Right lobe of liver (tissue), 6 donors: ENCODE data around the gene A2ML1. TPM values are rescaled to one million over a fixed set of nuclear protein-coding genes. Genes with fewer than 3 reads are reported as not detected.

Source experiments
- ATAC-seq, 4 donors: fragments of 200-7000 bp; cut with Tn5 transposase; one replicate each; pipeline ENCODE4 v1.9.1; 2020; ENCODE audit warnings: mild to moderate bottlenecking in 4 of 4, moderate library complexity in 4 of 4
- DNase-seq, 3 donors: peaks; one replicate each; pipeline ENCODE4 v3.0.0-alpha.2; 2020
- H3K27ac ChIP-seq, 3 donors: fragments of 200-600 bp; one replicate each; pipeline ENCODE4 v1.8.0; 2022
- H3K27me3 ChIP-seq, 2 donors: fragments of 200-600 bp; one replicate each; pipeline ENCODE4 v1.8.0; 2022
- H3K36me3 ChIP-seq, 4 donors: fragments of 200-600 bp; sonication (generic) in 1 of 4; one replicate each; pipeline versions ENCODE4 v1.5.1 to v1.8.0; 2017 to 2022; ENCODE audit warnings: control low read depth in 1 of 4
- H3K4me1 ChIP-seq, 4 donors: fragments of 200-600 bp; sonication (generic) in 1 of 4; one replicate each; pipeline versions ENCODE4 v1.5.1 to v1.8.0; 2017 to 2022; ENCODE audit warnings: control low read depth in 1 of 4
- H3K4me3 ChIP-seq, 3 donors: fragments of 200-600 bp; one replicate each; pipeline ENCODE4 v1.8.0; 2022
- H3K9me3 ChIP-seq, 4 donors: fragments of 200-600 bp; sonication (generic) in 1 of 4; one replicate each; pipeline versions ENCODE4 v1.5.1 to v1.8.0; 2017 to 2022; ENCODE audit warnings: control low read depth in 1 of 4
- POLR2A ChIP-seq: fragments of 450-650 bp; IDR thresholded peaks from one replicate; pipeline ENCODE4 v1.6.1; 2017; ENCODE audit warnings: antibody characterized with exemption, mild to moderate bottlenecking
- WGBS: methylation state at CpG from one replicate; pipeline ENCODE4 v1.1.6; 2018; ENCODE audit warnings: low coverage, low lambda C conversion rate; ENCODE audit not compliant: insufficient coverage; ENCODE audit errors: missing lambda C conversion rate; 5-methylcytosine and 5-hydroxymethylcytosine counted together
- intact Hi-C, 2 donors: fragments of 100-400 bp; cut with DNase I; formaldehyde crosslinking; loops; one replicate each; pipeline versions ENCODE4 v1.11.2 to v1.14.1; 2022
- long read RNA-seq: library from polyadenylated mRNA; unstranded; transcript quantifications from one replicate; pipeline ENCODE4 v2.0.0, GENCODE V29; 2019
- total RNA-seq, 6 experiments: library from RNA; depleted of rRNA in 2 of 6; stranded (reverse); fragments of >200 nt in 2 of 6; fragmentation: NEBNext Ultra II Directional in 3 of 6; extraction: Animal tissue kit (Norgen Biotek cat#: 25700) in 3 of 6; gene quantifications; one replicate each; pipeline versions ENCODE4 v1.1.0 to v1.2.4, GENCODE V29; 2016 to 2023
- TF ChIP-seq, protein P1 (sequence below), 4 donors: fragments of 200-600 bp in 3 of 4; fragments of 450-650 bp in 1 of 4; IDR thresholded peaks; one replicate each; pipeline versions ENCODE4 v1.5.1 to v1.8.0; 2016 to 2022; ENCODE audit warnings: antibody characterized with exemption in 4 of 4, mild to moderate bottlenecking in 2 of 4
- donor health status: DM: no; HTN: yes; CAD: no.
- donor health status: DM: no; HTN: no; CAD: no.
- donor health status: DM: no; HTN: no; CAD: no.
- donor health status: DM: no; HTN: yes; CAD: no.
- donor health status: DM: no; HTN: yes; CAD: no.

Gene A2ML1
- total RNA-seq: under 1 TPM in 1 of 6 experiments, not detected in 5; 0.07 TPM
- long read RNA-seq: 0 reads

DNA sequence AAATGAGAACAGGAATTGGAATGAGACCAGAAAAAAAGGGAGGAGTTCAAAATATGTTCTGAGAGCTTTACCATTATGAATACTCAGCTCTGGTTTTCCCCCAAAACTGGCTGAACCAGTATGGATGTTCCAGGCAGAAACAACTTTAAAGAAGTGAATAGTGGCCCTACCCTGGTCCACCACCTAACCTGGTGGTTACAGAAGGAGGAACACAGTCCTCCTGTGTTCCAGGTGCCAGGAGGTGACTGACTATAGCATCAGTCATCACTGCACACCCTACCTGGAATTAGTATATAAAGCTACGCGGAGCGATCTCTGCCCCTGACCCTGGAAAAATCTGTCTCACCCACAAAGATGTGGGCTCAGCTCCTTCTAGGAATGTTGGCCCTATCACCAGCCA is at the start of gene A2ML1:
TSS of gene A2ML1 (plus strand) at position 324 of the 400 bp plus-strand sequence. CDS start at position 355, 31 bp downstream.
- no peak for ATAC-seq
- no peak for TF ChIP-seq POLR2A
- TF ChIP-seq, protein P1, sequence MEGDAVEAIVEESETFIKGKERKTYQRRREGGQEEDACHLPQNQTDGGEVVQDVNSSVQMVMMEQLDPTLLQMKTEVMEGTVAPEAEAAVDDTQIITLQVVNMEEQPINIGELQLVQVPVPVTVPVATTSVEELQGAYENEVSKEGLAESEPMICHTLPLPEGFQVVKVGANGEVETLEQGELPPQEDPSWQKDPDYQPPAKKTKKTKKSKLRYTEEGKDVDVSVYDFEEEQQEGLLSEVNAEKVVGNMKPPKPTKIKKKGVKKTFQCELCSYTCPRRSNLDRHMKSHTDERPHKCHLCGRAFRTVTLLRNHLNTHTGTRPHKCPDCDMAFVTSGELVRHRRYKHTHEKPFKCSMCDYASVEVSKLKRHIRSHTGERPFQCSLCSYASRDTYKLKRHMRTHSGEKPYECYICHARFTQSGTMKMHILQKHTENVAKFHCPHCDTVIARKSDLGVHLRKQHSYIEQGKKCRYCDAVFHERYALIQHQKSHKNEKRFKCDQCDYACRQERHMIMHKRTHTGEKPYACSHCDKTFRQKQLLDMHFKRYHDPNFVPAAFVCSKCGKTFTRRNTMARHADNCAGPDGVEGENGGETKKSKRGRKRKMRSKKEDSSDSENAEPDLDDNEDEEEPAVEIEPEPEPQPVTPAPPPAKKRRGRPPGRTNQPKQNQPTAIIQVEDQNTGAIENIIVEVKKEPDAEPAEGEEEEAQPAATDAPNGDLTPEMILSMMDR (IDR thresholded peaks at IDR 0.05): no peak

DNA sequence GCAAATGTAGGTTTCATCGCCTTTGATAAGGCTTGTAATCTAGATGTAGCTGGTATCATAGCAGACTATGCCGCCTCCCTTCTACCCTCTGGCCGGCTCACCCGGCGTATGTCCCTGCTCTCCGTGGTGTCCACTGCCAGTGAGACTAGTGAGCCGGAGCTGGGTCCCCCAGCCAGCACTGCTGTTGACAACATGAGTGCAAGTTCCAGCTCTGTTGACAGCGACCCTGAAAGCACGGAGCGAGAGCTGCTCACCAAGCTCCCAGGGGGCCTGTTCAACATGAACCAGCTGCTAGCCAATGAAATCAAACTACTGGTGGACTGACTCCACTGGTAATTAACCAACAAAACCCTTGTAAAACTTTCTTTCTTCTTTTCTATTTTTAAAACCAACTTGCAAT is 49.0 kb upstream of the A2ML1 start:
- DNase-seq: no peak
- Histone ChIP-seq H3K36me3 (no peaks in the 10 kb centered on the region), H3K4me3 (no peak overlapping the region), H3K9me3 (no peaks in the 10 kb centered on the region), H3K27me3 (no peaks in the 10 kb centered on the region), H3K27ac (no peak overlapping the region), H3K4me1 (no peaks in the 10 kb centered on the region)
- intact Hi-C loops: no loop called here
- WGBS: 95% methylated on average over 8 of the region's 10 CpGs
- TF ChIP-seq POLR2A: no peak
- ATAC-seq: no peak

More for the DNA sequence above, at the start of gene A2ML1:
- no peak within 1 kb of the TSS for H3K4me3 ChIP-seq
- H3K27ac ChIP-seq: no peak within 1 kb of the TSS
- no peaks in the 10 kb centered on the region for H3K9me3 ChIP-seq
- no peaks in the 10 kb centered on the region for H3K27me3 ChIP-seq
- 90% methylated on average over 3 of the region's 3 CpGs for WGBS
- no peak for DNase-seq
- intact Hi-C loops: no loop called here
- no peaks in the 10 kb centered on the region for H3K4me1 ChIP-seq
- no peaks in the 10 kb centered on the region for H3K36me3 ChIP-seq

DNA sequence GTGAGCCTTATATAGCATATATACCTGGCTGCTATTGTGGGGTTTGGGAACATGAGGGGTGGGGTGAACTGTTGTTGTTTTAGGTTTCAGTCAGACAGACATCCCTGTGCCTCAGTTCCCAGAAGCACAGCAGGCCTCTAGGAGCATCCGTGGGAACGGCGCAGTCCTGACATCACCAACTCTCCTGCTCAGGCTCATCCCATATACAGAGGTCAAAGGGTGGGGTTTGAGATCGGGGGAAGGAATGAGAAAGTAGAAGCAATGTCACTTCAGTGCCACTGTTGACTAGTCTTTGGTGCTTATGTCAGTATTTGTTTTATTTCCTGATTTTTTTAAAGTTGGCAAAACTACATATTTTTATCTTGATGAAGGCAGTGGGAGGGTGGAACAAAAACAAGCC is 43.1 kb upstream of the A2ML1 start:
- H3K27me3 ChIP-seq: no peaks in the 10 kb centered on the region
- H3K4me1 ChIP-seq: no peaks in the 10 kb centered on the region
- no peaks in the 10 kb centered on the region for H3K9me3 ChIP-seq
- no peak overlapping the region for H3K27ac ChIP-seq
- ATAC-seq: no peak
- DNase-seq: no peak
- no peak overlapping the region for H3K4me3 ChIP-seq
- 85% methylated on average over 4 of the region's 4 CpGs for WGBS
- no peaks in the 10 kb centered on the region for H3K36me3 ChIP-seq
- TF ChIP-seq, protein P1 (IDR thresholded peaks at IDR 0.05): no peak
- no peak for TF ChIP-seq POLR2A
- intact Hi-C loops: no loop called here

DNA sequence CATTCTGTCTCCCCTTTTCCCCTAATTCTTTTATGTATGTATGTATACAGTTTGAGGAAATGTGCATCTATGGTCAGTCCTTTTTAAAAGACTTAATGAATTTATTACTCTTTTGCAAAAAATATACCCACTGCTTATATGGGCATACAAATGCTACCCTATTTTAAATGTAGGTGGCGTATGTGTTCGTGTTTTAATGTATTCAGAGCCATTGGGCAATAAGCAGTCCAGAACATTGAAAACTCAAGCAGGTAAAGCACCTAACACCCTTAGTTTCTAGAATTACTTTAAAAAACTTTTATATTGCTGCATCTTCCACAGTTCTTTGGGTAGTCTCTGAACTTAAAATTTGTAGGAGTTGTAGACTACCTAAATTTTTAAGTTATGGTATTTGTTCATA is 42.6 kb upstream of the A2ML1 start:
- no peak for DNase-seq
- no peaks in the 10 kb centered on the region for H3K4me1 ChIP-seq
- intact Hi-C loops: no loop called here
- H3K9me3 ChIP-seq: no peaks in the 10 kb centered on the region
- H3K27ac ChIP-seq: no peak overlapping the region
- H3K36me3 ChIP-seq: no peaks in the 10 kb centered on the region
- ATAC-seq: no peak
- TF ChIP-seq POLR2A: no peak
- TF ChIP-seq, protein P1 (IDR thresholded peaks at IDR 0.05): no peak
- no peak overlapping the region for H3K4me3 ChIP-seq
- H3K27me3 ChIP-seq: no peaks in the 10 kb centered on the region
- WGBS: 58% methylated on average over 2 of the region's 2 CpGs

DNA sequence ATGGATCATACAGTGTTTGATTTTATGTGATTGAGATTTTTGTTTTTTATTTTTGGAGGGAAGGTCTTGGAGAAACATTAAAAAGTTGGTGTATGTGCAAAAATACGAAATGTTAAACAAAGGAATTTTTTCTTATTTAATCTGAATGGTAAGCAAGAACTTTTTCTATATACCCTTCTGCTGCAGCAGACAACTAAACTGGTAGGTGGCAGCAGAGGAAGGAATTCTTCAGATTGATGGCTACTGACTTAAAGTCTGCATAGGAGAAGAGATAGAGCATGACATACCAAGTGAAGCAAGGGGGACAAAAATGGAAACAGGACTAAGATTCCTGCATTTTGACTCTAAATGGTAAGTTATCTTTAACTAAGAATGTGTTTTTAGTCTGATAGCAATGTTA is 42.0 kb upstream of the A2ML1 start:
- no peak for DNase-seq
- TF ChIP-seq, protein P1 (IDR thresholded peaks at IDR 0.05): peak in 2 of 4 donors; percentile 31 to 40
- TF ChIP-seq POLR2A: no peak

More for the DNA sequence above, 42.0 kb upstream of the A2ML1 start:
- Histone ChIP-seq H3K4me3 (no peak overlapping the region), H3K27ac (no peak overlapping the region), H3K4me1 (no peaks in the 10 kb centered on the region), H3K27me3 (no peaks in the 10 kb centered on the region), H3K9me3 (no peaks in the 10 kb centered on the region), H3K36me3 (no peaks in the 10 kb centered on the region)
- peak in 1 of 4 donors; percentile 44 for ATAC-seq
- intact Hi-C loops: no loop called here
- 71% methylated on average over 1 of the region's 1 CpG for WGBS
